ENCODE data around the gene MARK3. TPM values are rescaled to one million over a fixed set of nuclear protein-coding genes. Genes with fewer than 3 reads are reported as not detected.
A peak's percentile ranks its signal among the peaks of the same experiment; 100 is the strongest.

The MARK3 gene
- total and polyA plus RNA-seq, 2 of the 13 experiments (the other 11 are each of a cell fraction or from before 2014, with no cell fraction given), result 47.7 to 56.6 TPM

DNA sequence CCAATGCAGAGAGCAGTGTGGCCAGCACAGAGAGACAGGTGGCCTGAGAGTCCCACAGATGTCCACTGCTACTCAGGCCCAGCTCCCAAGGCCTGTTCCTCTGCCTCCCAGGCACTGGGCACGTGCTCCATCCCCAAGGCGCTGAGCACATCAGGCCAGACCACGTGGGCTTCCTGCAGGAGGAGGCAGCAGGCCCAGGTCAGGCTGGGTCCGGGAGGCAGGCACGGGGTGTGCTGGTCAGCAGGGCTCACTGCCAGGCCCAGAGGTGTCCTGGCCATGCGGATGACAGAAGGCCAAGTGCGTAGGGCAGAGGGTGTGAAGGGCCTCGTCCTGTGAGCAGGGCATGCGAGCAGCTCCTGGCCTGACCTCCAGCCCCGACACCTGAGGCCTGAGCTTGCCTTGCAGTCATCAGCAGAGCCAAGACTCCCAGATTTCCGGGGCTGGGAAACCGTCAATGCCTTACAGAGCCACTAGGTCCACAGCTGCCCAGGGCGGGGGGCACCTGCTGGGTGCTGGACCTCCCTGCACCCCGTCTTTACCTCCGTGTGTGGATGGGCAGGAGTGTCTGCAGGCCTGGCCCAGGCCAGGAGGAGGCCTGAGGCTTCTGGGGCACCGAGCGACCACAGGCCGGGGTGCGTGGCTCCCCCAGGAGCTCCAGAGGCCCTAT lies 158.6 kb downstream of the MARK3 start (continued):
- TF ChIP-seq, protein P1, sequence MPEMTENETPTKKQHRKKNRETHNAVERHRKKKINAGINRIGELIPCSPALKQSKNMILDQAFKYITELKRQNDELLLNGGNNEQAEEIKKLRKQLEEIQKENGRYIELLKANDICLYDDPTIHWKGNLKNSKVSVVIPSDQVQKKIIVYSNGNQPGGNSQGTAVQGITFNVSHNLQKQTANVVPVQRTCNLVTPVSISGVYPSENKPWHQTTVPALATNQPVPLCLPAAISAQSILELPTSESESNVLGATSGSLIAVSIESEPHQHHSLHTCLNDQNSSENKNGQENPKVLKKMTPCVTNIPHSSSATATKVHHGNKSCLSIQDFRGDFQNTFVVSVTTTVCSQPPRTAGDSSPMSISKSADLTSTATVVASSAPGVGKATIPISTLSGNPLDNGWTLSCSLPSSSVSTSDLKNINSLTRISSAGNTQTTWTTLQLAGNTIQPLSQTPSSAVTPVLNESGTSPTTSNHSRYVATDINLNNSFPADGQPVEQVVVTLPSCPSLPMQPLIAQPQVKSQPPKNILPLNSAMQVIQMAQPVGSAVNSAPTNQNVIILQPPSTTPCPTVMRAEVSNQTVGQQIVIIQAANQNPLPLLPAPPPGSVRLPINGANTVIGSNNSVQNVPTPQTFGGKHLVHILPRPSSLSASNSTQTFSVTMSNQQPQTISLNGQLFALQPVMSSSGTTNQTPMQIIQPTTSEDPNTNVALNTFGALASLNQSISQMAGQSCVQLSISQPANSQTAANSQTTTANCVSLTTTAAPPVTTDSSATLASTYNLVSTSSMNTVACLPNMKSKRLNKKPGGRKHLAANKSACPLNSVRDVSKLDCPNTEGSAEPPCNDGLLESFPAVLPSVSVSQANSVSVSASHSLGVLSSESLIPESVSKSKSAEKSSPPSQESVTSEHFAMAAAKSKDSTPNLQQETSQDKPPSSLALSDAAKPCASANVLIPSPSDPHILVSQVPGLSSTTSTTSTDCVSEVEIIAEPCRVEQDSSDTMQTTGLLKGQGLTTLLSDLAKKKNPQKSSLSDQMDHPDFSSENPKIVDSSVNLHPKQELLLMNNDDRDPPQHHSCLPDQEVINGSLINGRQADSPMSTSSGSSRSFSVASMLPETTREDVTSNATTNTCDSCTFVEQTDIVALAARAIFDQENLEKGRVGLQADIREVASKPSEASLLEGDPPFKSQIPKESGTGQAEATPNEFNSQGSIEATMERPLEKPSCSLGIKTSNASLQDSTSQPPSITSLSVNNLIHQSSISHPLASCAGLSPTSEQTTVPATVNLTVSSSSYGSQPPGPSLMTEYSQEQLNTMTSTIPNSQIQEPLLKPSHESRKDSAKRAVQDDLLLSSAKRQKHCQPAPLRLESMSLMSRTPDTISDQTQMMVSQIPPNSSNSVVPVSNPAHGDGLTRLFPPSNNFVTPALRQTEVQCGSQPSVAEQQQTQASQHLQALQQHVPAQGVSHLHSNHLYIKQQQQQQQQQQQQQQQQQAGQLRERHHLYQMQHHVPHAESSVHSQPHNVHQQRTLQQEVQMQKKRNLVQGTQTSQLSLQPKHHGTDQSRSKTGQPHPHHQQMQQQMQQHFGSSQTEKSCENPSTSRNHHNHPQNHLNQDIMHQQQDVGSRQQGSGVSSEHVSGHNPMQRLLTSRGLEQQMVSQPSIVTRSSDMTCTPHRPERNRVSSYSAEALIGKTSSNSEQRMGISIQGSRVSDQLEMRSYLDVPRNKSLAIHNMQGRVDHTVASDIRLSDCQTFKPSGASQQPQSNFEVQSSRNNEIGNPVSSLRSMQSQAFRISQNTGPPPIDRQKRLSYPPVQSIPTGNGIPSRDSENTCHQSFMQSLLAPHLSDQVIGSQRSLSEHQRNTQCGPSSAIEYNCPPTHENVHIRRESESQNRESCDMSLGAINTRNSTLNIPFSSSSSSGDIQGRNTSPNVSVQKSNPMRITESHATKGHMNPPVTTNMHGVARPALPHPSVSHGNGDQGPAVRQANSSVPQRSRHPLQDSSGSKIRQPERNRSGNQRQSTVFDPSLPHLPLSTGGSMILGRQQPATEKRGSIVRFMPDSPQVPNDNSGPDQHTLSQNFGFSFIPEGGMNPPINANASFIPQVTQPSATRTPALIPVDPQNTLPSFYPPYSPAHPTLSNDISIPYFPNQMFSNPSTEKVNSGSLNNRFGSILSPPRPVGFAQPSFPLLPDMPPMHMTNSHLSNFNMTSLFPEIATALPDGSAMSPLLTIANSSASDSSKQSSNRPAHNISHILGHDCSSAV (CRISPR knock-in tag; IDR thresholded peaks at IDR 0.05; ENCODE audit: borderline replicate concordance), result no peak
- TF ChIP-seq PHF5A (CRISPR knock-in tag; IDR thresholded peaks at IDR 0.05; ENCODE audit: low read depth, unreplicated experiment) (no peak), ZNF33B (CRISPR knock-in tag; IDR thresholded peaks at IDR 0.05) (no peak), BHLHE40 (IDR thresholded peaks at IDR 0.05; ENCODE audit: low read length) (peak; percentile 53), GATAD1 (CRISPR knock-in tag; IDR thresholded peaks at IDR 0.05) (no peak), HES4 (CRISPR knock-in tag; IDR thresholded peaks at IDR 0.05; ENCODE audit: borderline replicate concordance) (no peak), SOX6 (IDR thresholded peaks at IDR 0.05) (no peak), SOX6 (CRISPR knock-in tag; IDR thresholded peaks at IDR 0.05) (no peak), EED (CRISPR knock-in tag; IDR thresholded peaks at IDR 0.05) (no peak), ZSCAN21 (CRISPR knock-in tag; IDR thresholded peaks at IDR 0.05; ENCODE audit: borderline replicate concordance) (peak; percentile 34; the same call in 1 of the 2 replicates)
- TF ChIP-seq, protein P2, sequence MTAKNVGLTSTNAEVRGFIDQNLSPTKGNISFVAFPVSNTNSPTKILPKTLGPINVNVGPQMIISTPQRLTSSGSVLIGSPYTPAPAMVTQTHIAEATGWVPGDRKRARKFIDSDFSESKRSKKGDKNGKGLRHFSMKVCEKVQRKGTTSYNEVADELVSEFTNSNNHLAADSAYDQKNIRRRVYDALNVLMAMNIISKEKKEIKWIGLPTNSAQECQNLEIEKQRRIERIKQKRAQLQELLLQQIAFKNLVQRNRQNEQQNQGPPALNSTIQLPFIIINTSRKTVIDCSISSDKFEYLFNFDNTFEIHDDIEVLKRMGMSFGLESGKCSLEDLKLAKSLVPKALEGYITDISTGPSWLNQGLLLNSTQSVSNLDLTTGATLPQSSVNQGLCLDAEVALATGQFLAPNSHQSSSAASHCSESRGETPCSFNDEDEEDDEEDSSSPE (CRISPR knock-in tag; IDR thresholded peaks at IDR 0.05), result no peak
- TF ChIP-seq, protein P3, sequence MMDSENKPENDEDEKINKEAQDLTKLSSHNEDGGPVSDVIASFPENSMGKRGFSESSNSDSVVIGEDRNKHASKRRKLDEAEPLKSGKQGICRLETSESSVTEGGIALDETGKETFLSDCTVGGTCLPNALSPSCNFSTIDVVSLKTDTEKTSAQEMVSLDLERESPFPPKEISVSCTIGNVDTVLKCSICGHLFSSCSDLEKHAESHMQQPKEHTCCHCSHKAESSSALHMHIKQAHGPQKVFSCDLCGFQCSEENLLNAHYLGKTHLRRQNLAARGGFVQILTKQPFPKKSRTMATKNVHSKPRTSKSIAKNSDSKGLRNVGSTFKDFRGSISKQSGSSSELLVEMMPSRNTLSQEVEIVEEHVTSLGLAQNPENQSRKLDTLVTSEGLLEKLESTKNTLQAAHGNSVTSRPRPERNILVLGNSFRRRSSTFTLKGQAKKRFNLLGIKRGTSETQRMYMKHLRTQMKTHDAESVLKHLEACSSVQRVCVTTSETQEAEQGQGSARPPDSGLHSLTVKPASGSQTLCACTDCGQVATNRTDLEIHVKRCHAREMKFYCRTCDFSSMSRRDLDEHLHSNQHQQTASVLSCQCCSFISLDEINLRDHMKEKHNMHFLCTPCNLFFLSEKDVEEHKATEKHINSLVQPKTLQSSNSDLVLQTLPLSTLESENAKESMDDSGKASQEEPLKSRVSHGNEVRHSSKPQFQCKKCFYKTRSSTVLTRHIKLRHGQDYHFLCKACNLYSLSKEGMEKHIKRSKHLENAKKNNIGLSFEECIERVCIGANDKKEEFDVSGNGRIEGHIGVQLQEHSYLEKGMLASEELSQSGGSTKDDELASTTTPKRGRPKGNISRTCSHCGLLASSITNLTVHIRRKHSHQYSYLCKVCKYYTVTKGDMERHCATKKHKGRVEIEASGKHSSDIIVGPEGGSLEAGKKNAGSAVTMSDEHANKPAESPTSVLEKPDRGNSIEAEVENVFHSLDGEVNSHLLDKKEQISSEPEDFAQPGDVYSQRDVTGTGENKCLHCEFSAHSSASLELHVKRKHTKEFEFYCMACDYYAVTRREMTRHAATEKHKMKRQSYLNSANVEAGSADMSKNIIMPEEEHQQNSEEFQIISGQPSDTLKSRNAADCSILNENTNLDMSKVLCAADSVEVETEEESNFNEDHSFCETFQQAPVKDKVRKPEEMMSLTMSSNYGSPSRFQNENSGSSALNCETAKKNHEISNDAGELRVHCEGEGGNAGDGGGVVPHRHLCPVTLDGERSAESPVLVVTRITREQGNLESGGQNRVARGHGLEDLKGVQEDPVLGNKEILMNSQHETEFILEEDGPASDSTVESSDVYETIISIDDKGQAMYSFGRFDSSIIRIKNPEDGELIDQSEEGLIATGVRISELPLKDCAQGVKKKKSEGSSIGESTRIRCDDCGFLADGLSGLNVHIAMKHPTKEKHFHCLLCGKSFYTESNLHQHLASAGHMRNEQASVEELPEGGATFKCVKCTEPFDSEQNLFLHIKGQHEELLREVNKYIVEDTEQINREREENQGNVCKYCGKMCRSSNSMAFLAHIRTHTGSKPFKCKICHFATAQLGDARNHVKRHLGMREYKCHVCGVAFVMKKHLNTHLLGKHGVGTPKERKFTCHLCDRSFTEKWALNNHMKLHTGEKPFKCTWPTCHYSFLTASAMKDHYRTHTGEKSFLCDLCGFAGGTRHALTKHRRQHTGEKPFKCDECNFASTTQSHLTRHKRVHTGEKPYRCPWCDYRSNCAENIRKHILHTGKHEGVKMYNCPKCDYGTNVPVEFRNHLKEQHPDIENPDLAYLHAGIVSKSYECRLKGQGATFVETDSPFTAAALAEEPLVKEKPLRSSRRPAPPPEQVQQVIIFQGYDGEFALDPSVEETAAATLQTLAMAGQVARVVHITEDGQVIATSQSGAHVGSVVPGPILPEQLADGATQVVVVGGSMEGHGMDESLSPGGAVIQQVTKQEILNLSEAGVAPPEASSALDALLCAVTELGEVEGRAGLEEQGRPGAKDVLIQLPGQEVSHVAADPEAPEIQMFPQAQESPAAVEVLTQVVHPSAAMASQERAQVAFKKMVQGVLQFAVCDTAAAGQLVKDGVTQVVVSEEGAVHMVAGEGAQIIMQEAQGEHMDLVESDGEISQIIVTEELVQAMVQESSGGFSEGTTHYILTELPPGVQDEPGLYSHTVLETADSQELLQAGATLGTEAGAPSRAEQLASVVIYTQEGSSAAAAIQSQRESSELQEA (CRISPR knock-in tag; IDR thresholded peaks at IDR 0.05; ENCODE audit: not compliant biosample characterization), result no peak
